DMS79 (cell line): ENCODE data around the gene RSPO1.
"Not testable (repeated sequence)": the region's sequence is repeated elsewhere in the genome, so short reads cannot be mapped to it uniquely, and the experiment has no call there.

ENCODE experiments used
- DNase-seq: peaks from one replicate; lab custom pipeline; 2025; lab: John Stamatoyannopoulos, UW

The RSPO1 gene

GRCh38 chr1:37616330-37616729, 18.4 kb downstream of the RSPO1 start:
- no peak for DNase-seq

- DNase-seq = no peak
Measured at GRCh38 chr1:37614105-37614504, 20.6 kb downstream of the RSPO1 start.

GRCh38 chr1:37612186-37612585, 22.5 kb downstream of the RSPO1 start:
- DNase-seq = no peak

- no peak for DNase-seq
Measured at GRCh38 chr1:37609994-37610393, 24.7 kb downstream of the RSPO1 start.

- DNase-seq = no peak
Measured at GRCh38 chr1:37609002-37609401, 25.7 kb downstream of the RSPO1 start.

GRCh38 chr1:37606481-37607263, 28.0 kb downstream of the RSPO1 start:
- DNase-seq = no peak

GRCh38 chr1:37605806-37606474, 28.8 kb downstream of the RSPO1 start:
- DNase-seq = no peak

- DNase-seq = no peak
Measured at GRCh38 chr1:37605061-37605650, 29.5 kb downstream of the RSPO1 start.

GRCh38 chr1:37602750-37603694, 31.7 kb downstream of the RSPO1 start:
- DNase-seq = peak; percentile 26

- no peak for DNase-seq
Measured at GRCh38 chr1:37601441-37601840, 33.3 kb downstream of the RSPO1 start.

GRCh38 chr1:37599940-37600339, 34.8 kb downstream of the RSPO1 start:
- DNase-seq = peak; percentile 86

- no peak for DNase-seq
Measured at GRCh38 chr1:37596182-37596667, 38.5 kb downstream of the RSPO1 start.

- peak; percentile 87 for DNase-seq
Measured at GRCh38 chr1:37595440-37596181, 39.1 kb downstream of the RSPO1 start, which contains the start of gene GNL2. Gene GNL2, minus strand, starts transcription at chr1:37595937. Its CDS starts 115 bp downstream, at chr1:37595822.

- DNase-seq = no peak
Measured at GRCh38 chr1:37593726-37594125, 41.0 kb downstream of the RSPO1 start.

GRCh38 chr1:37588939-37589338, 45.8 kb downstream of the RSPO1 start:
- DNase-seq = no peak

- DNase-seq = not testable (repeated sequence)
Measured at GRCh38 chr1:37584544-37584943, 50.1 kb downstream of the RSPO1 start.

GRCh38 chr1:37575692-37576091, 59.0 kb downstream of the RSPO1 start:
- DNase-seq = no peak

- no peak for DNase-seq
Measured at GRCh38 chr1:37574834-37575480, 59.7 kb downstream of the RSPO1 start.

- no peak for DNase-seq
Measured at GRCh38 chr1:37570528-37571334, 64.0 kb downstream of the RSPO1 start.

- no peak for DNase-seq
Measured at GRCh38 chr1:37567023-37567422, 67.7 kb downstream of the RSPO1 start.
